Measurements from ENCODE around the gene DCST2.

DCST2 gene

DNA sequence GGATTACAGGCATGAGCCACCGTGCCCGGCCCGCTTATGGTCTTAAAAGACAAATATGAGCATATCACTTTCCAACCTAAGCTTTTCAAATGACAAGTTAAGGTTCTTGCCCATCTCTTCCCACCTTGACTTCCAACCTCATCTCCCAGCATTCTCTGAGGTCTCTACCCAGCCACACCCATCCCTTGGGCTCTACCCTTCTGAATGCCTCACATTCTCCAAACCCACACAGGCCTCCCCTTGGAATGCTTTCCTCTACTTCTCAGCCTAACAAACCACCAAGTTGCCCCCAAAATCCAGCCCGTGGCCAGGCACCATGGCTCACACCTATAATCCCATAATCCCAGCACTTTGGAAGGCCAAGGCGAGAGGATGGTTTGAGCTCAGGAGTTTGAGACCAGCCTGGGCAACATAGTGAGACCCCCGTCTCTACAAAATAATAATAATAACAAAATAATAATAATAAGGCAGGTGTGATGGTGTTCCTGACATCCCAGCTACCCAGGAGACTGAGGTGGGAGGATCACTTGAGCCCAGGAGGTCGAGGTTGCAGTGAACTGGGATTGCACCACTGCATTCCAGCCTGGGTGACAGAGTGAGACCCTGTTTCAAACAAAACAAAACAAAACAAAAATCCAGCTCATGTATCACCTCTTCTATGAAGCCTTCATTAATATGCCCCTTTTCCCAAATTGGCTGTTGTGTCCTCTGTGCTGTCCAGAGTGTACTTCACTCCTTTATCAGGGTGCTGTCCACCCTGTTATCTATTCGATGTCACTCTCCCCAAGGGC, 11.2 kb downstream of the DCST2 start:
- DNase-seq (no peak), ATAC-seq (ENCODE audit: insufficient read depth, low read depth) (no peak)
- Histone ChIP-seq H3K27me3 (ENCODE audit: insufficient read depth, low read length, poor library complexity) (peaks cover 22% of the 10 kb centered on the region), H3K9me3 (ENCODE audit: insufficient read depth, low read length, severe bottlenecking) (no peaks in the 10 kb centered on the region), H3K4me2 (ENCODE audit: insufficient read depth, low read length) (no peak overlapping the region), H2AFZ (ENCODE audit: low read depth, low read length) (no peak overlapping the region), H3K4me3 (ENCODE audit: low read depth in 1 of 2, low read length in 2 of 2) (no peak overlapping the region), H3K9ac (ENCODE audit: low read depth, low read length) (no peak overlapping the region), H3K79me2 (ENCODE audit: insufficient read depth, low read length) (no peaks in the 10 kb centered on the region), H3K36me3 (ENCODE audit: insufficient read depth, low read length) (no peaks in the 10 kb centered on the region), H3K27ac (ENCODE audit: low read length) (no peak overlapping the region), H4K20me1 (ENCODE audit: insufficient read depth, low read length) (peaks cover 21% of the 10 kb centered on the region), H3K4me1 (ENCODE audit: insufficient read depth, low read length) (peaks cover 7% of the 10 kb centered on the region)
- no peak for TF ChIP-seq CTCF (IDR thresholded peaks at IDR 0.05; ENCODE audit: borderline replicate concordance, extremely low read depth, low read length, poor library complexity, severe bottlenecking)
- TF ChIP-seq EZH2 (IDR thresholded peaks at IDR 0.05; ENCODE audit: borderline replicate concordance, low read depth, low read length, severe bottlenecking): no peak

GRCh38 chr1:155019377-155020245, 14.0 kb downstream of the DCST2 start:
- ATAC-seq (ENCODE audit: insufficient read depth, low read depth) (no peak), DNase-seq (no peak)
- no peak overlapping the region for H3K4me2 ChIP-seq (ENCODE audit: insufficient read depth, low read length)
- H3K9me3 ChIP-seq (ENCODE audit: insufficient read depth, low read length, severe bottlenecking): no peaks in the 10 kb centered on the region
- no peak overlapping the region for H3K4me3 ChIP-seq (ENCODE audit: low read depth in 1 of 2, low read length in 2 of 2)
- no peak overlapping the region for H3K27ac ChIP-seq (ENCODE audit: low read length)
- no peaks in the 10 kb centered on the region for H3K36me3 ChIP-seq (ENCODE audit: insufficient read depth, low read length)
- peaks cover 34% of the 10 kb centered on the region for H3K27me3 ChIP-seq (ENCODE audit: insufficient read depth, low read length, poor library complexity)
- H2AFZ ChIP-seq (ENCODE audit: low read depth, low read length): no peak overlapping the region
- H3K4me1 ChIP-seq (ENCODE audit: insufficient read depth, low read length): peaks cover 13% of the 10 kb centered on the region
- no peak for TF ChIP-seq EZH2 (IDR thresholded peaks at IDR 0.05; ENCODE audit: borderline replicate concordance, low read depth, low read length, severe bottlenecking)
- no peak for TF ChIP-seq CTCF (IDR thresholded peaks at IDR 0.05; ENCODE audit: borderline replicate concordance, extremely low read depth, low read length, poor library complexity, severe bottlenecking)
- H3K79me2 ChIP-seq (ENCODE audit: insufficient read depth, low read length): no peaks in the 10 kb centered on the region
- H3K9ac ChIP-seq (ENCODE audit: low read depth, low read length): no peak overlapping the region
- peaks cover 41% of the 10 kb centered on the region for H4K20me1 ChIP-seq (ENCODE audit: insufficient read depth, low read length)

DNA sequence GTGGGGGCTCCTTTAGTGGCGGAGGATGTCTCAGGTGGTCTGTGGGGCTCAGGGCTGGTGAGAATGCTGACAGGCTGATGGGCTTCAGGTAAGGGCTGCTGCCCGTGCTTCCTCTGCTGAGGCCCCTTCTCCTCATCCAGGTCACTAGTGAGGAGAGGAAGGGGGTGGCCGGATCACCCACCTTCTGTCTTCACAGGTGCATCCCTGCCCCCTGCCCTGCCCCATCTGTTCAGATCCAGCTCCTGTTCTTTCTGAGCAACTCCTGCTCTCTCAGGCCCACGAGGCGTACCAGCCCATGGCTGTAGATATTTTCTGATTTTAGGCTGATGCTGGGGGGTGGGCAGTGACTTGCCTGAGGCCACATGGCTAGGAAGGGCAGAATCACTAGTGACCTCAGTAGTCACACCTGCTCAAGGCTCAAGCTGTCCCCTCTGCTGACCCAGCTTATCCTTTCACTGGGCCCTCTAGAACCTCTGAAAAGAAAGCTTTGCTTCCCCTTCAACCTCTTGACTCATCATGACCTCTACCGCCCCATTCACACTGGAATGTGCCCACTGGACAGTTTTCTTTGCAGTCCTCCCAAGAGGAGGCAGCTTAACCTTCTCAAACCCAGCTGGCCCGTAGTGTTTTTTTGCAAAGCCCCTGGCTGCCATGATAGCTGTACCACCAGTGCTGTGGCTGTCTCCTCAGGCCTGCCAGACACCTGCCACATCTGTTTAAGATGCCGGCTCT, 14.8 kb downstream of the DCST2 start:
- ATAC-seq (ENCODE audit: insufficient read depth, low read depth) (no peak), DNase-seq (no peak)
- no peak overlapping the region for H3K27ac ChIP-seq (ENCODE audit: low read length)
- H2AFZ ChIP-seq (ENCODE audit: low read depth, low read length): no peak overlapping the region
- H4K20me1 ChIP-seq (ENCODE audit: insufficient read depth, low read length): peaks cover 47% of the 10 kb centered on the region
- no peaks in the 10 kb centered on the region for H3K9me3 ChIP-seq (ENCODE audit: insufficient read depth, low read length, severe bottlenecking)
- H3K36me3 ChIP-seq (ENCODE audit: insufficient read depth, low read length): no peaks in the 10 kb centered on the region
- H3K79me2 ChIP-seq (ENCODE audit: insufficient read depth, low read length): no peaks in the 10 kb centered on the region
- no peak overlapping the region for H3K9ac ChIP-seq (ENCODE audit: low read depth, low read length)
- peaks cover 13% of the 10 kb centered on the region for H3K4me1 ChIP-seq (ENCODE audit: insufficient read depth, low read length)
- no peak overlapping the region for H3K4me3 ChIP-seq (ENCODE audit: low read depth in 1 of 2, low read length in 2 of 2)
- no peak overlapping the region for H3K4me2 ChIP-seq (ENCODE audit: insufficient read depth, low read length)
- H3K27me3 ChIP-seq (ENCODE audit: insufficient read depth, low read length, poor library complexity): peaks cover 34% of the 10 kb centered on the region
- no peak for TF ChIP-seq EZH2 (IDR thresholded peaks at IDR 0.05; ENCODE audit: borderline replicate concordance, low read depth, low read length, severe bottlenecking)
- TF ChIP-seq CTCF (IDR thresholded peaks at IDR 0.05; ENCODE audit: borderline replicate concordance, extremely low read depth, low read length, poor library complexity, severe bottlenecking): no peak
